DND-41 (cell line): ENCODE data around the gene RGS3.

Experiments used
- ATAC-seq: fragments of 200-7000 bp; cut with Tn5 transposase; 3 replicates; pipeline ENCODE4 v1.9.1; 2021; ENCODE audit warnings: low read depth; ENCODE audit not compliant: insufficient read depth
- DNase-seq: peaks from one replicate; pipeline ENCODE4 v3.0.0-alpha.2; 2020
- H2AFZ ChIP-seq: 2 replicates; pipeline ENCODE4 v1.6.0; 2012; ENCODE audit warnings: low read depth, low read length
- H3K27ac ChIP-seq: 2 replicates; pipeline ENCODE4 v1.5.1; 2012; ENCODE audit warnings: low read length, inconsistent platforms
- H3K27me3 ChIP-seq: fragments of 200-600 bp; sonication (generic); 2 replicates; pipeline ENCODE4 v1.6.0; 2012; ENCODE audit warnings: low read length, mild to moderate bottlenecking, inconsistent platforms; ENCODE audit not compliant: insufficient read depth, poor library complexity
- H3K36me3 ChIP-seq: 2 replicates; pipeline ENCODE4 v1.5.1; 2012; ENCODE audit warnings: low read length, inconsistent platforms; ENCODE audit not compliant: insufficient read depth
- H3K4me1 ChIP-seq: 2 replicates; pipeline ENCODE4 v1.5.1; 2012; ENCODE audit warnings: mild to moderate bottlenecking, low read length; ENCODE audit not compliant: insufficient read depth
- H3K4me2 ChIP-seq: 2 replicates; pipeline ENCODE4 v1.6.0; 2012; ENCODE audit warnings: mild to moderate bottlenecking, moderate library complexity, low read length, inconsistent platforms; ENCODE audit not compliant: insufficient read depth
- H3K4me3 ChIP-seq, 2 experiments: fragments of 200-600 bp in 1 of 2; shearing (Covaris generic) in 1 of 2; 2 replicates each; pipeline ENCODE4 v1.5.1; 2012 to 2016; ENCODE audit warnings: inconsistent platforms in 2 of 2, low read length in 2 of 2, mild to moderate bottlenecking in 2 of 2, low read depth in 1 of 2, moderate library complexity in 1 of 2
- H3K79me2 ChIP-seq: 2 replicates; pipeline ENCODE4 v1.6.0; 2012; ENCODE audit warnings: low read length, inconsistent platforms; ENCODE audit not compliant: insufficient read depth
- H3K9ac ChIP-seq: 2 replicates; pipeline ENCODE4 v1.6.0; 2012; ENCODE audit warnings: low read depth, mild to moderate bottlenecking, inconsistent platforms, low read length, moderate library complexity
- H3K9me3 ChIP-seq: 2 replicates; pipeline ENCODE4 v1.5.1; 2012; ENCODE audit warnings: low read length, moderate library complexity, mild to moderate bottlenecking, inconsistent platforms; ENCODE audit not compliant: insufficient read depth, severe bottlenecking
- H4K20me1 ChIP-seq: 2 replicates; pipeline ENCODE4 v1.6.0; 2012; ENCODE audit warnings: low read length; ENCODE audit not compliant: insufficient read depth
- CTCF ChIP-seq: IDR thresholded peaks from 2 replicates; pipeline ENCODE4 v1.5.1; 2012; ENCODE audit warnings: borderline replicate concordance, low read length, moderate library complexity, mild to moderate bottlenecking; ENCODE audit not compliant: poor library complexity, severe bottlenecking; ENCODE audit errors: extremely low read depth
- EZH2 ChIP-seq: IDR thresholded peaks from 3 replicates; pipeline ENCODE4 v1.6.1; 2012; ENCODE audit warnings: borderline replicate concordance, low read depth, mild to moderate bottlenecking, moderate library complexity, low read length, inconsistent platforms; ENCODE audit not compliant: severe bottlenecking

RGS3 gene

GRCh38 chr9:113620377-113621161 lies 157.0 kb downstream of the RGS3 start:
- Histone ChIP-seq H4K20me1 (no peaks in the 10 kb centered on the region), H3K9ac (no peak overlapping the region), H3K4me3 (no peak overlapping the region), H3K27me3 (no peaks in the 10 kb centered on the region), H3K9me3 (no peaks in the 10 kb centered on the region), H3K4me2 (no peak overlapping the region), H3K36me3 (no peaks in the 10 kb centered on the region), H2AFZ (no peak overlapping the region), H3K27ac (no peak overlapping the region), H3K79me2 (no peaks in the 10 kb centered on the region), H3K4me1 (no peaks in the 10 kb centered on the region)
- no peak for ATAC-seq
- DNase-seq, result no peak
- TF ChIP-seq CTCF (no peak), EZH2 (no peak)

- Histone ChIP-seq H4K20me1 (no peaks in the 10 kb centered on the region), H3K9ac (no peak overlapping the region), H3K4me1 (no peaks in the 10 kb centered on the region), H3K36me3 (no peaks in the 10 kb centered on the region), H2AFZ (no peak overlapping the region), H3K27ac (no peak overlapping the region), H3K4me2 (no peak overlapping the region), H3K27me3 (no peaks in the 10 kb centered on the region), H3K79me2 (no peaks in the 10 kb centered on the region), H3K9me3 (no peaks in the 10 kb centered on the region), H3K4me3 (no peak overlapping the region)
- TF ChIP-seq EZH2 (no peak), CTCF (no peak)
- DNase-seq, result no peak
- no peak for ATAC-seq
These were observed 157.8 kb downstream of the RGS3 start for GRCh38 chr9:113621309-113621791.

GRCh38 chr9:113621980-113622379 lies 158.5 kb downstream of the RGS3 start:
- Histone ChIP-seq H3K4me1 (no peaks in the 10 kb centered on the region), H3K9me3 (no peaks in the 10 kb centered on the region), H3K4me3 (no peak overlapping the region)

More at GRCh38 chr9:113621980-113622379, 158.5 kb downstream of the RGS3 start:
- Histone ChIP-seq H3K27me3 (peaks cover 2% of the 10 kb centered on the region), H2AFZ (no peak overlapping the region), H3K9ac (no peak overlapping the region), H3K4me2 (no peak overlapping the region), H3K36me3 (no peaks in the 10 kb centered on the region), H4K20me1 (no peaks in the 10 kb centered on the region), H3K79me2 (no peaks in the 10 kb centered on the region), H3K27ac (no peak overlapping the region)
- DNase-seq, result no peak
- ATAC-seq, result no peak
- TF ChIP-seq EZH2 (no peak), CTCF (no peak)
